ENCODE results near the gene MGAT4C. TPM values are rescaled to one million over a fixed set of nuclear protein-coding genes. Genes with fewer than 3 reads are reported as not detected.

Gene MGAT4C
- total RNA-seq, 1 donor from 2014 or later = not detected

GRCh38 chr12:86122846-86123468 lies 133.2 kb downstream of the MGAT4C start:
- H3K4me1 ChIP-seq = no peaks in the 10 kb centered on the region
- H3K27me3 ChIP-seq = no peaks in the 10 kb centered on the region
- no peak for DNase-seq (ENCODE audit: low spot score)
- H3K4me3 ChIP-seq = no peak overlapping the region
- no peak overlapping the region for H3K27ac ChIP-seq
- Mint-ChIP-seq H3K27ac (no peak overlapping the region), H3K4me3 (no peak overlapping the region), H3K4me1 (no peaks in the 10 kb centered on the region), H3K36me3 (no peaks in the 10 kb centered on the region), H3K27me3 (ENCODE audit: insufficient read depth, low read depth) (no peaks in the 10 kb centered on the region), H3K9me3 (no peaks in the 10 kb centered on the region)
- no peaks in the 10 kb centered on the region for H3K9me3 ChIP-seq (ENCODE audit: low read depth)
- H4K20me1 ChIP-seq (ENCODE audit: low read depth) = no peaks in the 10 kb centered on the region
- H3K4me2 ChIP-seq = no peak overlapping the region
- H3K9ac ChIP-seq = no peak overlapping the region
- no peaks in the 10 kb centered on the region for H3F3A ChIP-seq (ENCODE audit: low read depth)
- H3K36me3 ChIP-seq = no peaks in the 10 kb centered on the region
- H2AFZ ChIP-seq (replicated peaks) = no peak overlapping the region
- no peaks in the 10 kb centered on the region for H3K79me2 ChIP-seq (ENCODE audit: low read depth)
- TF ChIP-seq EZH2 (IDR thresholded peaks at IDR 0.05) (no peak), CTCF (IDR thresholded peaks at IDR 0.05) (no peak), EZH2phosphoT487 (IDR thresholded peaks at IDR 0.05) (no peak)

GRCh38 chr12:86118161-86118560 lies 138.0 kb downstream of the MGAT4C start:
- no peak for DNase-seq (ENCODE audit: low spot score)
- Histone ChIP-seq H3K79me2 (ENCODE audit: low read depth) (no peaks in the 10 kb centered on the region), H3K9ac (no peak overlapping the region), H4K20me1 (ENCODE audit: low read depth) (no peaks in the 10 kb centered on the region), H3K27ac (no peak overlapping the region), H3K4me1 (no peaks in the 10 kb centered on the region), H3K27me3 (no peaks in the 10 kb centered on the region), H3F3A (ENCODE audit: low read depth) (no peaks in the 10 kb centered on the region), H2AFZ (replicated peaks) (no peak overlapping the region), H3K36me3 (no peaks in the 10 kb centered on the region), H3K4me2 (no peak overlapping the region), H3K4me3 (no peak overlapping the region), H3K9me3 (ENCODE audit: low read depth) (no peaks in the 10 kb centered on the region)
- no peak overlapping the region for H3K27ac Mint-ChIP-seq
- no peaks in the 10 kb centered on the region for H3K4me1 Mint-ChIP-seq
- no peaks in the 10 kb centered on the region for H3K36me3 Mint-ChIP-seq
- no peak overlapping the region for H3K4me3 Mint-ChIP-seq
- H3K9me3 Mint-ChIP-seq = no peaks in the 10 kb centered on the region
- TF ChIP-seq EZH2 (IDR thresholded peaks at IDR 0.05) (no peak), CTCF (IDR thresholded peaks at IDR 0.05) (no peak), EZH2phosphoT487 (IDR thresholded peaks at IDR 0.05) (no peak)
- no peaks in the 10 kb centered on the region for H3K27me3 Mint-ChIP-seq (ENCODE audit: insufficient read depth, low read depth)

GRCh38 chr12:86117711-86118110 lies 138.5 kb downstream of the MGAT4C start:
- H3K27ac Mint-ChIP-seq = no peak overlapping the region
- H3F3A ChIP-seq (ENCODE audit: low read depth) = no peaks in the 10 kb centered on the region
- no peak overlapping the region for H3K27ac ChIP-seq
- no peak overlapping the region for H3K9ac ChIP-seq
- no peaks in the 10 kb centered on the region for H3K9me3 Mint-ChIP-seq
- DNase-seq (ENCODE audit: low spot score) = no peak
- no peaks in the 10 kb centered on the region for H4K20me1 ChIP-seq (ENCODE audit: low read depth)
- H3K4me1 ChIP-seq = no peaks in the 10 kb centered on the region
- no peak overlapping the region for H3K4me3 ChIP-seq
- no peaks in the 10 kb centered on the region for H3K36me3 Mint-ChIP-seq
- no peaks in the 10 kb centered on the region for H3K9me3 ChIP-seq (ENCODE audit: low read depth)
- no peaks in the 10 kb centered on the region for H3K36me3 ChIP-seq
- no peaks in the 10 kb centered on the region for H3K79me2 ChIP-seq (ENCODE audit: low read depth)
- no peaks in the 10 kb centered on the region for H3K27me3 ChIP-seq
- H3K4me2 ChIP-seq = no peak overlapping the region
- H3K4me1 Mint-ChIP-seq = no peaks in the 10 kb centered on the region
- H3K27me3 Mint-ChIP-seq (ENCODE audit: insufficient read depth, low read depth) = no peaks in the 10 kb centered on the region
- TF ChIP-seq CTCF (IDR thresholded peaks at IDR 0.05) = no peak
- no peak for TF ChIP-seq EZH2 (IDR thresholded peaks at IDR 0.05)
- H3K4me3 Mint-ChIP-seq = no peak overlapping the region
- H2AFZ ChIP-seq (replicated peaks) = no peak overlapping the region
